NCI-H1436 (cell line): Measurements from ENCODE around the gene FHL1.
"Not testable (repeated sequence)": the region's sequence is repeated elsewhere in the genome, so short reads cannot be mapped to it uniquely, and the experiment has no call there.

ENCODE experiments used
- DNase-seq: peaks from one replicate; lab custom pipeline; 2025; lab: John Stamatoyannopoulos, UW

FHL1 gene

DNA sequence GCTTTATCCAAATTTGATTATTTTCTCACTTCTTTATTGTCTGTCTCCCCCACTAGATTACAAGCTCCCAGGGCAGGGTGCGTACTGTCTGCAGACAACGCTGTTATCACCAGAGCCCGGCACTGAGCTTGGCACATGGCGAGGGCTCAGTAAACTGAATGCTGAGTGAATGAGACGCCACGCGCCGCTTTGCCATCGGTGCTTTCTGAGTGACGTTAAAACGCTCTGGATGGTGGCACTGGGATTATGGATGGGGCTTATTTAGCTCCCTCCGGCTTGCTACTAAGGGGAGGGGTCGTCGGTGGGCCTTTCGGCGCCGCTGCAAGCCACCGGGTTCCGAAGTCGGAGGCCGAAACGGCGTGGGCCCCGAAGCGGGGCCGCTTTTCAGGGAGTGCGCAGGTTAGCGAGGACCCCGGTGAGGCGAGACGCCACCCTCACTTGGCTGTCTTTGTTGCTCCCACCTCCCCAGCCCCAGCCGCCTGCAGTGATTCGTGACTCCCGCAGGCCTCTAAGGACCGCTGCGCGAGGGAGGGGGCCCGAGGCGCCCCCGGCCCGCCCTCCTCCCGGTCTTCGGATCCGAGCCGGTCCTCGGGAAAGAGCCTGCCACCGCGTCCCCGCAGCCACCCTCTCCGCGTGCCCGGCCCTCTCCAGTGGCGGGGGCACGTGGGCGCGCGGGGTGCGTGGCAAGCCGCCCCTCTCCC is 569 bp upstream of the FHL1 start:
- DNase-seq = peak; percentile 17

DNA sequence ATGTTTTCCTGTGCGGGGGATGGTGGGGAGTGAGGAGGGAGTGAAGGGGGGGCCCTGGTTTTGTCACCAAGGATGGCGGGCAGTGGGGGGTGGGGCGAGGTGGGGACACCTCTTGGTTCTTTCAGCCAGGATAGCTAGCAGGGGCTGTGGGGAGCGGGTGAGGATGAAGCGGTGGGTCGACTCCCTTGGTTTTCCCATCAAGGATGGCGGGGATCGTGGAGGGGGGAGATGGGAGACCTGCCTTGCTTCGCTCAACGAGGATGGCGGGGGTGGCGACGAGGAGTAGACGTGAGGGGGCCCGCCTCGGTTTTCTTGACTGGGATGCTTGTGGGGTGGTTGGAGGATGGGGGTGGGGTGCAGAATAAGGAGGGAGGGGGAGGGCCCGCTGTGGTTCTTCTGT is 643 bp downstream of the FHL1 start:
- no peak for DNase-seq

DNA sequence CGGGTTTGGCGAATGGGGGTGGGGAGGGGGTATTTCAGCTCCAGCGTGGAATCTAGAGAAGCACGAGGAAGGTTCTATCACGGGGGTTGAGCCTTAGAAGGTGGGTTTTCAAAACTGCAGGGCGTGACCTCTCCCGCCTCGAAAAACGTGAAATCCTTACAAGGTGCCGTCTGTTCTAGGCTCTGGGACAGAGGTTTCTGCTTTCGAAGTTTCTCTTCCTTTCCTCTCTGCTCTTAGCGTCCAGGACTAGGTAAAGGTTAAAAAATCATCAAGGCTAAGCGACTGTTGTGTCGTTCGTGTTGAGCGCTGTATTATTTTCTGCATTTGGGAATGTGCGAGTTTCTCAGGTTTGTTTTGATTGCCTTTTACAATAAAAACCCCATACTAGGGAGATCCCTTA is 1.1 kb downstream of the FHL1 start:
- DNase-seq = no peak

DNA sequence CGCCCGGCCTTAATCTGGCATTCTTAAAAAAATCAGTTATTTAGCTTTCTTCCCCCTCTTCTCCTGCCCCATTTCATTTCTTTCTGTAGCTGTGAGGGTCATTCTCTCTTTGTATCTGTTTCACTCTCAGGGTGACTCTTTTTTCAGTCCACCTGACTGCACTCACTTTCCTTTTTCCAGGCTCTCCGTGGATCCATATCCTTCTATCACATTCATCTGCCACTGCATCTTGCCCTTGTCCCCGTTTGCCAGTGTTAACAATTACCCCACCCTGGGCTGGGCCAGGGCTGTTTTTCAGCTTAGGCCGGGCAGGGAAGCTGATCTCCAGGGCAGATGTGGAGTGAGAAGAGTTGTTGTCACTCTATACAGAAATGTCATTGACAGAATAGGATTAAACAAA is 7.7 kb downstream of the FHL1 start:
- DNase-seq = no peak

DNA sequence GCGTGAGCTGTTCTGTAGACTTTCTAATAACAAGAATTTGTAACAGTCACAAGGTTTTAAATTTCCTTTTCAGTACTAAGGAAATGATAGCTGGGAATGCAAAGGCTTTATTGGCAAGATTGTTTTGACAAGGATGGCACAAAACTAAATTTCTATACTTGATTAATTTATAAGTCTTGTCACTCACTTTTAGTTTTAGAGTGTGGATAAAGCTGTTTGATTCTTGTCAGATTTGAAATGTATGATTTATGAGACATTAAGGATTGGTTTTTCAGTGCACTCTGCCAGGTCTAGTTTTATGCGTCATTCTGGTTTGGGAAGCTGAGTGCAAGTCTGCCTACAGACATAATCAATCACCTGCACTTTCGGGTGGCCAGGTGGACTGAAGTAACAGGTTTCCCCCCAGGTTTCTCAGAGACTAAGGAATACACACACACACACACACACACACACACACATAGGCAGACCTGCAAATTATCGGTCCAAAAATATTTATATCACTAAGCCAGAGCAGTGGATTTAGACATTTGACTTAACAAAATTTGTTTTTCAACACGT is 9.3 kb downstream of the FHL1 start:
- DNase-seq = no peak

DNA sequence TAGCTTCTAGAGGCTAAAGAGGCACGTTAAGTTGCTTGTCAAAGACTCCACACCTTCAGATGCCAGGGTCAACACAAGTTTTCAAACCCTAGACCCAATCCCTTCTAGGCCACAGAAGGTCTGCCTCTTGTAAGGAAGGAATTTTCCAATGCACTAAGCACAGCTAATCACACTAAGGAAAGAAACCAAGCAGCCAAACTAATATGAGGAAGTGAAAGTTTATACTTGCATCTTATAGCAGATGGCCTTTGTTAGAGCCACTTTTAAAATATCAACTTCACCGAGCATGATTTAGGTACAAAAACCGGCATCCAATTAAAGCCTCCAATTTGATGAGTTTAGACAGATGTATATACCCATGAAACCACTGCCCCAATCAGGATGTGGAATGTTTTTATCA is 9.9 kb downstream of the FHL1 start:
- DNase-seq = no peak

DNA sequence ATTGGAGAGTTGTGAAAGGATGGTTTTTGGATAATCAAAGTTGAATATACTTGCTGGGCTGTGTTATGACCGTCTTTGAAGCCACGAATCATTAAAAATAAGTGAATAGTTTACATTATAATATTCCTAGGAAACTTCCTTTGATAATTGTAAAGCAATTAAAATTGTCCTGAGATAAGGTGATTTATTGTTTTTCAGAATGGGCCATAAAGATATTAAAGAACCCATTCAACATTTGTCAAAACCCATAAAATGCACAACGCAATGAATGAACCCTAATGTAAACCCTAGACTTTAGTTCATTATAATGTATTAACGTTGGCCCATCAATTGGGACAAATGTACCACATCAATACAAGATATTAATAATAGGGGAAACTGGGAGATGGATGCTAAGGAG is 11.4 kb downstream of the FHL1 start:
- no peak for DNase-seq

DNA sequence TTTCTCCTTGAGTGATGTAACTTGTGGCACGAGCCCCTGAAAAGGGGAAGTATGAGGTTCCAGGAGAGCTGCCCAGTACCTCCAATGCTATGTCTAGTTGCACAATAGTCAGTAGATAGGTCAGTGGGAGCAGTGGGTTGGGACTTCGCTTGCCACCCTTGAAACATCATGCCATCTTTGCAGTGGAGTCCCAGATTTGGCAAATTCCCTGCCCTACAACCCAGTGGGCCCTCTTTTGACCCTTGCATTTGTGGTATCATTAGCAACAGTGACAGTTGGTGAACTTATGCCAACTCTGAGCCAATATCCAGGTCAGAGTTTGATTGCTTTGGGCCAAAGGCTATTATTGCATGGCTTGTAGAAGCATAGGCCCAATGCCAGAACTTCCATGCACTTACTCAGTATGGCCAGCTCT is 12.3 kb downstream of the FHL1 start:
- no peak for DNase-seq

DNA sequence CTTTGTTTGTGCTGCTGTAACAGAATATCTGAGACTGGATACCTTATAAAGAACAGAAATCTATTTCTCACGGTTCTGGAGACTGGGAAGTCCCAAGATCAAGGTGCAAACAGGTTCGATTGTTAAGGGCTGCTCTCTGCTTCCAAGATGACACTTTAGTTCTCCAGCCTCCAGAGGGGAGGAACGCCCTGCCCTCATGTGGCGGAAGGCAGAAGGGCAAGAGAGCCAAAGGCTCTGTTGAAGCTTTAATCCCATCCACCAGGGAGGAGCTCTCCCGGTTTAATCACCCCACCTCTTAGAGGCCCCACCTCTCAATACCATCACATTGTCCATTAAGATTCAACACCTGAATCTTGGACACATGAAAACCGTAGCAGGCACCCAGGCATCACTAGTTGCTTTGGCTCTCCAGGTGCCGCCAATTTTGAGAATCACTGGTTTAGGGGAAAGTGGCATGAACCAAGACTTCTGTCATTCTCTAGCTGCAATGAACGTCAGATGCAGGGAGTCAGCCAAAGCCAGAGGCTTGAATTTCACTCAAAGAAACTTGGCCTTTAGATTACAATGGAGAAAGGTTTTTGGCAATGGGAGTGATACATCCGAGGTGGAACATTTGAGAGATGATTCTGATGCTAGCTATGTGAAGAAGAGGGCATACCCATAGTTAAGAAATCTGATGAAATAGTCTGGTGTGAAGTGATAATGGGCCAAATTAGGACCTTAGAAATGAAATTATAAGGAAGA is 15.7 kb downstream of the FHL1 start:
- DNase-seq = peak; percentile 42

DNA sequence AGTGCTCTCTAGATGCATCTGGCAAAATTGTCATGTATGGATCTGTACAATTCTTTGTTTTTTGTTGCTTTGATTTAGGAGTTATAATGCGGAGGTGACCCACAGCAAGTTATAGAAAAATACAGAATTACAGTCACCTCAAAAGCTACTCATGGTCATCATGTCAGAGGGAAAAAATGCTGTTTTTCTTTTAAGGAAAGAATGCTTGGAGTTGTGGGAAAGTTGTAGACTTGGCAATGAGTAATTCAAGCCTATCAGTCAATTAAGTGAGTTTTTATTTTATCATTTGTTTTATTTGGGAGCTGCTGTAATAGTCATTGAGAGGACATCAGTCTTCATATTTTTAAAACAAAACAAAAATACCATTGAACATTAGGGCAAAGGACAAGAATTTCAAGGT is 16.4 kb downstream of the FHL1 start:
- no peak for DNase-seq

DNA sequence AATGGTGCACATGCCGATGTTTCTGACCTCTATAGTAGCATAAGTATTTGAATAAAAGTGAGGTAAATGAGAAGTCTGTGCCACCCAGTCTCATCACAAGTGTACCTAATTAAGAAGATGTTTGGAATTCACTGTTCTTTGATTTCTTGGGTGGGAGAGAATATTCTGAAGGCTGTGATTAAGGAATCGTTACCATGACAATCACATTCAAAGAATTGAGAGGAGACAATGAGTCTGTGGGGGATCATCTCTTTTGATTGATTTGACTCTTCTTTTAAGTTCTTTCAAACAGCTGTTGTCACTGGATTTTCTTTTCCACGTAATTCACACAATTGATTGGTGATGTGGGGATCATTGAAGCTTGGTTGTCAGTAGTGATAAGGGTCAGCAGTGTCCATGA is 18.1 kb downstream of the FHL1 start:
- no peak for DNase-seq

DNA sequence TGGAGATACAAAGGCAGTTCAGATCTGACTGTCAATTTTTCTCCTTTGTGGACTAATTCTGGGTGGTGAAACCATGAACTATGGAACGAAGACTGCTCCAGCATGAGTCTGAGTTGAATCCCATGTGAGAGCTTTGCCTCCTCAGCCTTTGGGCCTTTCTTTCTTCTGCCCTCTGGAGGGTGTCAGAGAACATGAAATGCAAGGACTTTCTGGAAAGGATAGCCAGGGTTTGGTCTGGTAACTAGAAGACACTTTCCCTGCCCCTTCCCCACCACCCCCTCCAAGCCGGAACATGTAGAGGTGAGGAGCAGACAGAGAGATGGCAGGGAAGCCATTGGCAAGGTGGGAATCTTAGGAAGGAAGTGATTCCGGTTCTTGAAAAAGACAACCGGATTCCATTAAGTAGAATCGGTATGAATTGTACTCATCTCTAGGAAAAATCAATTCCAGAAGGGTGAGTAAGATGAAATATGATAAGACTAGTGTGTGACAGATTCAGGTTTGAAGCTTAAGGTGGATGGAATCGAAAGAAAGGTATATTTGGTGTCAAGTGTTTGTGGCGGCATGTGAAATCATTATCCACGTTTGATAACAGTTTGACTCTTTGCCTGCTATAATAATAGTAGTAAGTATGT is 19.0 kb downstream of the FHL1 start:
- no peak for DNase-seq

DNA sequence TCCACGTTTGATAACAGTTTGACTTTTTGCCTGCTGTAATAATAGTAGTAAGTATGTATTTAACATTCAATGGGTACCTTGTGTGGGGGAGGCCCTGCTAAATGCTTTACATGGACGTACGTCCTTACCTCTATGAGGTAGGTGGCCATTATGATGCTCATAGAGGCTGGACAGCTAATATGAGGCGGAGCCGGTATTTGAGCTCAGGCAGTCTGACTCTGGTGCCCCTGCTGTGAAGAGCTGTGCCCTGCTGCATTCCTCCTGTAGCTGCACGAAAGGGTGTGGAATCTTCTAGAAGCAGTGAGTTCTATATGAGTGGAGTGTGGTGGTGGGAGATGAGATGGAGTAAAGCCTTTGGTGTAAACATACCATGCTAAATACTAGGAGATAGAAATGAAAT is 20.7 kb downstream of the FHL1 start:
- DNase-seq = not testable (repeated sequence)

DNA sequence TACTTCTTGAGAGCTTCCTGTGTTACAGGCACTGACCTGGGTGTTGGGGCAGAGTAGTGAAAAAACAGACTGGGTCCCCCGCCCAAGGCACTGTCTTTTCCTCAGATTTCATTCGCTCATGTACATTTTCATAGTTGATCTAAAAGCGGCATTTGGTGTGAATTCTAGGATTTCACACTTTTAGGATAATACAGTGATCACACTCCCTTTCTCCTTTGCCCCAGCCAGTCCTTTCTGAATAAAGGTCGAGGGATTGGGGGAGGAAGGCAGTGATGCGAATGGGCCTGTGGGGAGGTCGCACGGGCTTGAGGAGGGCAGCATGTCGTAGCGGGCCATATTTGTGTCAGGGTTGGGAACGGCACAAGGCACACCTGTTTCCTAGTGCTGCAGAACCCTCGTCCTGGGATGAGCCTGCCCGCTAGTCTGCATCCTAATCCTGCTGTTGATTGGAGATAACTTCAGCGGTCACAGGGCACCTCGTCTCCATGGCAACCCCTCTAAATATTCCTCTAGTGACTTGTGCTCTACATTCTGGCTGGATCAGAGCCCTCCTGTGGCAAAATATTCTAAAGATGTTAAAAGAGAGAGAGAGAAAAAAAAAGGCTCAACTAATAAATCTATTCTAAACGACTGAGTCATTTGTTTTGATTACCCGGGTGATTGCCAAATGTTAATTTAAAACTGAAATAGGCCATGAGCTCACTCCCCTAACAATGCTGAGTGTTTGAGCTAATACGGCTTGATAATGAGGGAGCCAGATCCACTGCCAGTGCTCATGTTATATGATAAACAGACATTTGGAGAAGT is 21.8 kb downstream of the FHL1 start:
- peak; percentile 49 for DNase-seq

DNA sequence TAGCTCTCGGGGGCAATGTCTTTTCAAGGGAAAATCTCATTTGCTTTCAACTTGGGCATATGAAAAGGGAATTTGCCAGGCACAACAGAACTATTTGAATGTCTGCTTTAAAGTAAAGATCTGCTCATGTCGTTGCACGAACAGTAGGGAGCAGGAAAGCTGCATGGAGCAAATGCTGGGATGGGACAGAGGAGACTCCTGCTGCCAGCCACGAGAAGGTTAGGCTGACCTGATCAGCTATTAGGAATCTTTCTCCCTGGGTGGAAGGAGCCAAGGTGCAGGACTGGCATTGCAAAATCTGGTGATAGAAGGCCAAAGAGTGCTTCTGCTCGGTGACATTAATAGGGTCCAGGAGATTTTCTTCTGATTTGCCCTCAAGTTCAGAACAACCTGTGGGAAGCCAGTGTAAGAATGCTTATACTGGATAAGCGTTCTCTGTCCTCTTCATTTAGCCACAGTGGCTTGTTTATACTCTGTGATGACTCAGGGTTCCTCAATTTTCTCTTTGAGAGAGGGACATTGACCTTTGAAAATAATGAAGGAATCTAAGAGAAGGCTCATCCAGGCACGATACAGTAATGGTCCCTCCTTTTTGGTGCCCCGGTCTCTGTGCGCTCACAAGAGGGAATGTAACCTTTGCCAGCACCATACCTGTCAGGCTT is 22.9 kb downstream of the FHL1 start:
- DNase-seq = no peak

DNA sequence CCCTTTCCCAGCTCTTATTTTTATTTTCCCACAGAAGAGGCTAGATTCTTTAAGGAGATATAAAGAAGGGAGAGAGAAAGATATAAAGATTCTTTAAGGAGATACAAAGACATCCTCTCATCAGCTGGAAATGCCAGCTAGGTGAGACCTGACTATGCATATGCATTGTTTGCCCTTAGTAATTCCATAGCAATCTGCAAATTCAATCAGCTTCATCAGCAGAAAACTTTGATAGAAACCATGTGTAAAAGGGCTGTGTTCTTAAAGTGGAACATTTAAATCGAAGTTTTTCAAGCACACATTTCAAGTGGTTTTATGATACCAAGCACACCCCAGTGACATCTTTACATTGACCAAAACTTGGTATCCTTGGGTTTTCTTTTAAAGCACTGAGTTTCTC is 24.1 kb downstream of the FHL1 start:
- DNase-seq = no peak

DNA sequence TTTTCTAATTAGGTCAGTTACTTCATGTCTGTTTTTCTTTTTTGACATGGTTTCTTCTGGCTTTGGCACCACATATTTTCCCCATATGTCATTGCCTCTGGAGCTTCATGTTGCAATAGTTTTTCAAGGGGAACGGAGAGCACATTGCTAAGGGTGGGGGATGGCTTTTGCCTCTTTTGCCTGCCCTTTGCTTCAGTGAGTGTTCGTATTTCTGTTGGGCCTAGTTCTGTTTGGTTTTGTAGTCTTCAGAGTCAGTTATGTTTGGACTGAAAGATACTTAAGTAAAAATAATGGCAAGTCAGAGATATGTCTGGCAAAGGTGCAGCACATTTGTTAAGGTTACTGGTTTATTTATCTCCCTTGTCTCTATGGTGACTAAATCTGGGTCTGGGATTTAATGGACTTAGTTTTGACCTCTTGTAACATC is 29.1 kb downstream of the FHL1 start:
- no peak for DNase-seq

DNA sequence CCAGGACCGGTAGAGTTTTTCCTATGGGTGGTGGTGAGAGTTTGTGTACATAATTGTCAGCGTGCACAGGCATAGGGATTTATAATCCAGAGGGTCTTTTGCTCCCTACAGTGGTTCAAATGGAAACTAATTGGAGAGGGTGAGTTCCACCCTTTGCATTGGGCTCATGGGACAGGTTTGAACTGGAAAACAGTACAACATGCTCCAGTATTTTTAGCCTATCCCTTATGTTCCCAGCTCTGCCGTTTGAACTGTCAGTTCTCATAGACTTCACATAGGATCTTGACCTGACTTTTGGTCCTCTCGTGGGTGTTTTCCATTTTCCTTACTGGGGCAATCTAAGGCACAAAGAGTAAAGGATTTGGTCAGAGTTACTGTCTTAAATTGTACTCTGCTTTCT is 31.8 kb downstream of the FHL1 start:
- no peak for DNase-seq

DNA sequence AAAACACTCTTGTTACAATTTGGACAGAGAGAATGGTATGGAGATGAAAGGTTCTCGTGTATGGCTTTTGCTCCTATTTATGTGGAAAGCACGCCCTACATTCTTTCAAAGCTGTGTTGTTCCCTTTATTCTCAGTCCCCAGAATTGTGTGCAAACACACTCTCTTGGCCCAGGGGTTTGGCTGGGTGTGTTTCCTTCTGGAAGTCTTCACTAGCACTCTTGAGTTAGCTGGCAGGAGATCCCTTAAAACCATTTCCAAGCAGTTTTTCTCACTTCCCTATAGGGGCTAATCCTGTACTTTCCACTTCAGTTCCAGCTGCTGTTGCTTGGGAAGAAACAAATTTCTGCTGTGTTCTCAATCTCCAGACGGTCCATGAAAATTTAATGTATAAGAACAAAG is 35.1 kb downstream of the FHL1 start:
- no peak for DNase-seq

DNA sequence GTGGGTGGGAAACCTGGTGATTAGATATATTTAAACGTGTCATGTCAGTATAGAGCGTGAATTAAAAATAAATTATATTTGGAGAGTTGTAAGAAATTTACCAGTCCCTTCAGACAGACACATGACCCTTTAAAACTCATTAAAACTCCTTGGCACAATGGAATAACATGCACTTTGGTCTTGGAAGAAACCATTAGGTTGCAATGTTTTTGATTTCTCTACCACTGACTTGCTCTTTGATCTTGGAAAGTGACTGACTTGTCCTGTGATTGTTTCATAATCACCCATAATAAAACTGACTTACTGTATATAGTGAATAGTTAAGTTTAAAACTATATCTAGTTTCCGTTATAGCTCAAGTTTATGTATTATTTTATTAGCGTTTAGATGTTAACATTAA is 35.8 kb downstream of the FHL1 start:
- no peak for DNase-seq

DNA sequence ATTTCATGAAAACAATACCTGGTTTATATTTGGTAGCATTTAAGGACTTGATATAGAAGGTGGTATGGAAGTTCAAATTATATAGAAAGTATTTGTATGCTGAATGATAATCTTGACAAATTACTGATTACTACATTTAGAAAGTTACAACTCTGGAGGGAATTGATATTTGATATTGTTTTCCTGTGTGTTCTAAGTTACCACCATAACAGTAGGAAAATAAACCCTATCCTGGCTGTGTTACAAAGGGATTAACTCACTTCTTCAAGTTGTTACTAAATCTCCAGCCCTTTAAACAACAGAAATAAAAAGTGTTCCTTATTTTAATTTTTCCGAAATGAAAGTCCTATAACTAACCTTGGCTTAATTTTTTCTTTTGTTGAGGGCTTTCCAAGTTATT is 36.6 kb downstream of the FHL1 start:
- no peak for DNase-seq
